RWPE1 (cell line): ENCODE data around the gene C11orf71.
A peak's percentile ranks its signal among the peaks of the same experiment; 100 is the strongest.

ENCODE experiments used
- CTCF ChIA-PET: fragments of 350-600 bp; sonication (Branson Sonifier 250); formaldehyde crosslinking; extraction: SDS; loops from one replicate; lab custom pipeline; 2021; lab: Yijun Ruan, JAX
- POLR2A ChIA-PET: fragments of 400-600 bp; formaldehyde crosslinking; extraction: SDS; loops from one replicate; lab custom pipeline; 2020; ENCODE audit warnings: antibody characterized with exemption; ENCODE audit not compliant: low non-redundant PET; lab: Yijun Ruan, JAX
- DNase-seq: peaks from one replicate; pipeline ENCODE4 v3.0.0; 2012; ENCODE audit warnings: low spot score
- H3K27ac ChIP-seq: fragments of 450-650 bp; 2 replicates; pipeline ENCODE4 v1.5.1; 2017
- TF ChIP-seq, protein P1 (sequence below): fragments of 450-650 bp; conservative IDR thresholded peaks from 2 replicates; pipeline ENCODE4 v1.5.1; 2017; ENCODE audit warnings: low read depth, mild to moderate bottlenecking

Gene C11orf71

GRCh38 chr11:114396916-114397315, 3.4 kb downstream of the C11orf71 start:
- TF ChIP-seq, protein P1, sequence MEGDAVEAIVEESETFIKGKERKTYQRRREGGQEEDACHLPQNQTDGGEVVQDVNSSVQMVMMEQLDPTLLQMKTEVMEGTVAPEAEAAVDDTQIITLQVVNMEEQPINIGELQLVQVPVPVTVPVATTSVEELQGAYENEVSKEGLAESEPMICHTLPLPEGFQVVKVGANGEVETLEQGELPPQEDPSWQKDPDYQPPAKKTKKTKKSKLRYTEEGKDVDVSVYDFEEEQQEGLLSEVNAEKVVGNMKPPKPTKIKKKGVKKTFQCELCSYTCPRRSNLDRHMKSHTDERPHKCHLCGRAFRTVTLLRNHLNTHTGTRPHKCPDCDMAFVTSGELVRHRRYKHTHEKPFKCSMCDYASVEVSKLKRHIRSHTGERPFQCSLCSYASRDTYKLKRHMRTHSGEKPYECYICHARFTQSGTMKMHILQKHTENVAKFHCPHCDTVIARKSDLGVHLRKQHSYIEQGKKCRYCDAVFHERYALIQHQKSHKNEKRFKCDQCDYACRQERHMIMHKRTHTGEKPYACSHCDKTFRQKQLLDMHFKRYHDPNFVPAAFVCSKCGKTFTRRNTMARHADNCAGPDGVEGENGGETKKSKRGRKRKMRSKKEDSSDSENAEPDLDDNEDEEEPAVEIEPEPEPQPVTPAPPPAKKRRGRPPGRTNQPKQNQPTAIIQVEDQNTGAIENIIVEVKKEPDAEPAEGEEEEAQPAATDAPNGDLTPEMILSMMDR = no peak
- ChIA-PET POLR2A (no interaction called here), CTCF (interaction anchor here (0.6 kb wide), 1 partner anchor 492 kb away, joined by 3 read pairs; the partner anchor contains the start of gene HTR3B)
- no peak overlapping the region for H3K27ac ChIP-seq
- no peak for DNase-seq

- peak; percentile 8 for DNase-seq
- no peak overlapping the region for H3K27ac ChIP-seq
- TF ChIP-seq, protein P1 = no peak
- ChIA-PET POLR2A (no interaction called here), CTCF (interaction anchor here (0.7 kb wide), 1 partner anchor 23 kb away, joined by 4 read pairs; no protein-coding TSS in a partner anchor)
Measured at GRCh38 chr11:114395736-114396135, 4.6 kb downstream of the C11orf71 start.

DNA sequence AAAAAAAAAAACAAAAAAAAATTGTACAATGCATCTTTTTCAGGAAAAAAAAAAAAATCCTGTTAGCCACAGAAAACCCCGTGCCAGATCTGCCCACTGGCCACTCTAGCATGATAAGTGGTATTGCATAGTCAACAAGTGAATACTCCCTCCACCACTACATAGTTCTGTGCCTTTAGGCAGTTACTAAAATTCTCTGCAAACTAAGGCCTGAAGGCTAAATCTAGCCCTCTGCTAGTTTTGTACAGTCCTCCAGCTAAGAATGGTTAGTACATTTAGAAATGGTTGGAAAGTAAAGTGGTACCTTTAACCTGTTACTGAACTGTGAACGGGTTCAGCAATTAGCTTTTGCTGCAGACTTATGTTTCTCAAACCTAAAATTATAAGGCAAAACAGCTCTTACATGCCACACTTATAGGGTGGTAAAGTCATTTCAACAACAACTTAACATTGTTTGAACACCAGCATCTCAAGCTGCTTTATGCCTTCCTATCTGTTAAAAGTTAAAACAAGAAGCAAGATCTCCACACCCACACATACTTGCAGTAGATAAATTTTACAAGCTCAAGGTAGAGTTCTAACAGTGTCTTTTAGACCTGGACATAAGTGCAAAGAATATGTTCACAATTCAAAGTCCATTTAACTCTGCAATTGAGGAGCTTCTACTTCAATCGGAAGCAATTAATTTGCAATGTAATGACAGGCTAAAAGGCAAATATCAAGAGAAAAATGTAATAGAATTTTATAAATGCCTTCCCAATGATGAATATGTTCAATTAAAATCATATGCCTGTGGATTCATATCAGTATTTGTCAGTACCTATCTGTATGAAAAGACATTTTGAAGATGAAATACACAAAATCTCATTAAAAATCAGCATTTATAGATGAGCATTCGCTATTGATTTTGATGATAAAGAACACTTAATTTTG, 7.3 kb downstream of the C11orf71 start:
- ChIA-PET CTCF (interaction anchor here (0.7 kb wide), 1 partner anchor 17 kb away, joined by 3 read pairs; no protein-coding TSS in a partner anchor), POLR2A (no interaction called here)
- TF ChIP-seq, protein P1 = no peak
- no peak overlapping the region for H3K27ac ChIP-seq
- no peak for DNase-seq

DNA sequence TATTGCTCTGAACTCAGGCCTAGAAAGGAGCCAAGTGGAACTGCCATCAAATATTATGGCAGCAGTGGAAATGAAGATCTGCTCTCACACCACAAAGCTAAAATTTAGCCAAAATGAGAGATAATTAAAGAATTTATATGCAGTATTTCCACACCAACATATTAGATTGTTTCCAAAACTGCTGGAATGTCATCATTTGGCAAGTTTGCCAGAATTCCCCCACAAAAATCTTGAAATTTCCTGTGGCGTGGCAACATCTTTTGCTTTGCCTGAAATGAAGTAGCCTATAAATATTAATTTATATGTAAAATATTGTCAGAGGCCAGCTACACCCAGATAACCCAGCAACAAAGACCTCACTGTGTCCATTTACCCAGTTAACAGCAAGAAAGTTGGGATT, 13.8 kb downstream of the C11orf71 start:
- CTCF ChIA-PET = no interaction called here
- TF ChIP-seq, protein P1 = no peak
- POLR2A ChIA-PET = no interaction called here
- no peak for DNase-seq
- no peak overlapping the region for H3K27ac ChIP-seq

DNA sequence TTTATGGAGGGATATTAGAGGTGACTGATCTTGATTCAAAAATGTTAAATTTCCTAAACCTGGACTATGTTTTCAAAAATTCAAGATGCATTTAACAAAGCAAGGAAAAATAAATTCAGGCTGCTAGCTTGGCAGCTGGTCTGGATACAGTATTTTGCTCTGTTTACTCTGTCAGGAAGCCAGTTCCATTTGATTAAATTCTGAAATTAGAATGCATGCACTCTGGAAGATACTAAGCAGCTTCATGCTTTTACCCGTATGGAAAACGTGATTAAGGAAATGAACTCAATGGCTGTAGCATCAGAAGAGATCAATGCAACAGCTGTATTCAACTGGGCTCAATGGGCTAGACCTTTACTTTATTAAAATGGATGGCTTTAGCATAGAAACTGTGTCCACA, 14.2 kb downstream of the C11orf71 start:
- POLR2A ChIA-PET = no interaction called here
- H3K27ac ChIP-seq = no peak overlapping the region

GRCh38 chr11:114384487-114384886, 15.8 kb downstream of the C11orf71 start:
- ChIA-PET POLR2A (no interaction called here), CTCF (no interaction called here)
- no peak overlapping the region for H3K27ac ChIP-seq
- TF ChIP-seq, protein P1 = no peak
- no peak for DNase-seq

More for the DNA sequence above, 14.2 kb downstream of the C11orf71 start:
- TF ChIP-seq, protein P1 = no peak
- CTCF ChIA-PET = no interaction called here
- DNase-seq = no peak
